ENCODE data around the gene SWAP70. TPM values are rescaled to one million over a fixed set of nuclear protein-coding genes. Genes with fewer than 3 reads are reported as not detected.
A peak's percentile ranks its signal among the peaks of the same experiment; 100 is the strongest.

The SWAP70 gene
- total RNA-seq, 1 donor from 2014 or later = 33.7 TPM

GRCh38 chr11:9732453-9732852, 68.6 kb downstream of the SWAP70 start:
- Histone ChIP-seq H2AFZ (ENCODE audit: low read depth, low read length) (no peak overlapping the region), H4K20me1 (ENCODE audit: insufficient read depth, low read length) (no peaks in the 10 kb centered on the region), H3K79me2 (ENCODE audit: insufficient read depth, low read length) (no peaks in the 10 kb centered on the region), H3K36me3 (ENCODE audit: insufficient read depth, low read length) (peaks cover 25% of the 10 kb centered on the region), H3K4me3 (ENCODE audit: insufficient read depth, low read depth, low read length) (no peak overlapping the region), H3K4me2 (ENCODE audit: low read length) (no peak overlapping the region), H3K27me3 (ENCODE audit: insufficient read depth, low read length) (no peaks in the 10 kb centered on the region), H3K4me1 (ENCODE audit: insufficient read depth, low read length) (no peaks in the 10 kb centered on the region), H3K9ac (ENCODE audit: low read length) (no peak overlapping the region), H3K27ac (ENCODE audit: low read depth, low read length) (no peak overlapping the region), H3K9me3 (ENCODE audit: insufficient read depth, low read depth, low read length) (no peaks in the 10 kb centered on the region)
- no peak for FAIRE-seq
- Mint-ChIP-seq H3K27ac (ENCODE audit: unreplicated experiment) (no peak overlapping the region), H3K36me3 (ENCODE audit: low read depth, unreplicated experiment) (peaks cover 28% of the 10 kb centered on the region), H3K27me3 (ENCODE audit: low read depth, unreplicated experiment) (no peaks in the 10 kb centered on the region), H3K4me3 (ENCODE audit: unreplicated experiment) (no peak overlapping the region), H3K9me3 (ENCODE audit: unreplicated experiment) (peaks cover 7% of the 10 kb centered on the region), H3K4me1 (ENCODE audit: low read depth, unreplicated experiment) (peaks cover 2% of the 10 kb centered on the region)
- TF ChIP-seq EZH2 (IDR thresholded peaks at IDR 0.05; ENCODE audit: insufficient read depth, low read length) (no peak), CTCF (IDR thresholded peaks at IDR 0.05; ENCODE audit: insufficient read depth, low read depth, low read length) (no peak)
- DNase-seq (ENCODE audit: low read depth) = no peak

GRCh38 chr11:9733212-9733611, 69.3 kb downstream of the SWAP70 start:
- peaks cover 32% of the 10 kb centered on the region for H3K36me3 Mint-ChIP-seq (ENCODE audit: low read depth, unreplicated experiment)
- Histone ChIP-seq H3K9me3 (ENCODE audit: insufficient read depth, low read depth, low read length) (no peaks in the 10 kb centered on the region), H3K4me1 (ENCODE audit: insufficient read depth, low read length) (no peaks in the 10 kb centered on the region), H3K4me2 (ENCODE audit: low read length) (no peak overlapping the region), H4K20me1 (ENCODE audit: insufficient read depth, low read length) (no peaks in the 10 kb centered on the region), H3K27me3 (ENCODE audit: insufficient read depth, low read length) (no peaks in the 10 kb centered on the region), H3K36me3 (ENCODE audit: insufficient read depth, low read length) (peaks cover 21% of the 10 kb centered on the region), H3K4me3 (ENCODE audit: insufficient read depth, low read depth, low read length) (no peak overlapping the region), H3K9ac (ENCODE audit: low read length) (no peak overlapping the region), H3K27ac (ENCODE audit: low read depth, low read length) (no peak overlapping the region), H3K79me2 (ENCODE audit: insufficient read depth, low read length) (no peaks in the 10 kb centered on the region), H2AFZ (ENCODE audit: low read depth, low read length) (no peak overlapping the region)
- H3K4me3 Mint-ChIP-seq (ENCODE audit: unreplicated experiment) = no peak overlapping the region
- peaks cover 7% of the 10 kb centered on the region for H3K9me3 Mint-ChIP-seq (ENCODE audit: unreplicated experiment)
- no peak for DNase-seq (ENCODE audit: low read depth)
- H3K27ac Mint-ChIP-seq (ENCODE audit: unreplicated experiment) = no peak overlapping the region
- FAIRE-seq = no peak
- peaks cover 2% of the 10 kb centered on the region for H3K4me1 Mint-ChIP-seq (ENCODE audit: low read depth, unreplicated experiment)
- TF ChIP-seq CTCF (IDR thresholded peaks at IDR 0.05; ENCODE audit: insufficient read depth, low read depth, low read length) = no peak
- TF ChIP-seq EZH2 (IDR thresholded peaks at IDR 0.05; ENCODE audit: insufficient read depth, low read length) = no peak
- no peaks in the 10 kb centered on the region for H3K27me3 Mint-ChIP-seq (ENCODE audit: low read depth, unreplicated experiment)

- no peak overlapping the region for H3K9ac ChIP-seq (ENCODE audit: low read length)
- Mint-ChIP-seq H3K4me1 (ENCODE audit: low read depth, unreplicated experiment) (peaks cover 7% of the 10 kb centered on the region), H3K27ac (ENCODE audit: unreplicated experiment) (no peak overlapping the region), H3K4me3 (ENCODE audit: unreplicated experiment) (no peak overlapping the region), H3K27me3 (ENCODE audit: low read depth, unreplicated experiment) (no peaks in the 10 kb centered on the region), H3K9me3 (ENCODE audit: unreplicated experiment) (peaks cover 7% of the 10 kb centered on the region), H3K36me3 (ENCODE audit: low read depth, unreplicated experiment) (peaks cover 30% of the 10 kb centered on the region)
- H3K4me1 ChIP-seq (ENCODE audit: insufficient read depth, low read length) = no peaks in the 10 kb centered on the region
- no peaks in the 10 kb centered on the region for H3K79me2 ChIP-seq (ENCODE audit: insufficient read depth, low read length)
- no peak for DNase-seq (ENCODE audit: low read depth)
- H2AFZ ChIP-seq (ENCODE audit: low read depth, low read length) = no peak overlapping the region
- FAIRE-seq = peak; percentile 34
- TF ChIP-seq CTCF (IDR thresholded peaks at IDR 0.05; ENCODE audit: insufficient read depth, low read depth, low read length) (no peak), EZH2 (IDR thresholded peaks at IDR 0.05; ENCODE audit: insufficient read depth, low read length) (no peak)
- H4K20me1 ChIP-seq (ENCODE audit: insufficient read depth, low read length) = no peaks in the 10 kb centered on the region
- H3K36me3 ChIP-seq (ENCODE audit: insufficient read depth, low read length) = peaks cover 17% of the 10 kb centered on the region
- no peaks in the 10 kb centered on the region for H3K27me3 ChIP-seq (ENCODE audit: insufficient read depth, low read length)
- no peaks in the 10 kb centered on the region for H3K9me3 ChIP-seq (ENCODE audit: insufficient read depth, low read depth, low read length)
- H3K4me2 ChIP-seq (ENCODE audit: low read length) = no peak overlapping the region
- no peak overlapping the region for H3K27ac ChIP-seq (ENCODE audit: low read depth, low read length)
- H3K4me3 ChIP-seq (ENCODE audit: insufficient read depth, low read depth, low read length) = no peak overlapping the region
Observed at GRCh38 chr11:9735236-9735635, 71.4 kb downstream of the SWAP70 start.

Measured in astrocyte (in vitro differentiated cells and primary cell).